ENCODE measurements around the gene RINL.
A peak's percentile ranks its signal among the peaks of the same experiment; 100 is the strongest.

RINL gene

GRCh38 chr19:38848299-38849146 is 29.6 kb downstream of the RINL start:
- DNase-seq: no peak

DNA sequence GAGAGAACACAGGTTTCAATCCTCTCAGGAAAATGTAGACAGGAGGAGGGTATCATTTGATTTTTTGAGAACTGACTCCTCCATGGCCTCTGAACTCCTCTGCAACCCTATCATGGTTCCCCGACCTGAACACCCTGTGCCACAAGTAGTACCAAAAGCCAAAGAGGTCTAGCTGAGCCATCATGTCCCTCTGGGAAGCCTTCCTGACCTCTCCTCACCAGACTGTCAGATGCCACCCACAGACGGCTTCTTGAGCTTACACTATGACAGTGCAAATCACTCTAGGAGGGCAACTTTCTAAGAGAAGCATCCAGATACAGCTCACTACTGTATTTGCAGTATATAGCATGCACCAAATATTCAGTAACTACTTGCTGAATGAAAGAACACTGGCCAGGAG is 32.0 kb downstream of the RINL start:
- DNase-seq: no peak

GRCh38 chr19:38845374-38846024 is 32.6 kb downstream of the RINL start:
- DNase-seq: no peak

- no peak for DNase-seq
Measured at GRCh38 chr19:38844093-38844686, 33.9 kb downstream of the RINL start.

DNA sequence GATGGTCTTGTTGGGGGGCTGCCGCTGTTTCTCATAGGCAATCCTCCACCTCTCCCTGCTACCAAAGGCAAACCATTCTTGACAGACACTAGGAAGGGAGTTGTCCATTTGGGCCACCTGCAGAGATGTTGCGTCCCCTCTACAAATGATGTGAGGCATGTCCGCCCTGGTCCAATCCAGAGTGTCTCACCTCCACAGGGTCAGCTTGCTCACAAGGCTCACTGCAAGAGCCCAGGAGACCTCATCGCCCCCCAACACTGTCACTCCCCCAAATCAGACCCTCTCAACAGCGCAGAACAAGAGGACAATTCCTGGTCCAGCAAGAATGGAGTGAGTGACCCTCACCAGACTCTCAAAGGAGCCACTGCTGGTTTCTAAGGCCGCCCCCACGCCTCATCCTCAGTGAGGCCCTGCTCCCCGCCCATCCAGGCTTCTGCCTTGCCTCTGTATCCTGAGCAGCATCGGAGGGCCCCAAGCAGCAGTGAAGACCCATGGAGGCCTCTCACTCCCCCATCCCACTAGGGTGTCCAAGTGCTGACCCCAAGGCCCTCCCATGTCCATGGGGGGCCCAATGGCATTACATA is 34.8 kb downstream of the RINL start:
- no peak for DNase-seq

DNA sequence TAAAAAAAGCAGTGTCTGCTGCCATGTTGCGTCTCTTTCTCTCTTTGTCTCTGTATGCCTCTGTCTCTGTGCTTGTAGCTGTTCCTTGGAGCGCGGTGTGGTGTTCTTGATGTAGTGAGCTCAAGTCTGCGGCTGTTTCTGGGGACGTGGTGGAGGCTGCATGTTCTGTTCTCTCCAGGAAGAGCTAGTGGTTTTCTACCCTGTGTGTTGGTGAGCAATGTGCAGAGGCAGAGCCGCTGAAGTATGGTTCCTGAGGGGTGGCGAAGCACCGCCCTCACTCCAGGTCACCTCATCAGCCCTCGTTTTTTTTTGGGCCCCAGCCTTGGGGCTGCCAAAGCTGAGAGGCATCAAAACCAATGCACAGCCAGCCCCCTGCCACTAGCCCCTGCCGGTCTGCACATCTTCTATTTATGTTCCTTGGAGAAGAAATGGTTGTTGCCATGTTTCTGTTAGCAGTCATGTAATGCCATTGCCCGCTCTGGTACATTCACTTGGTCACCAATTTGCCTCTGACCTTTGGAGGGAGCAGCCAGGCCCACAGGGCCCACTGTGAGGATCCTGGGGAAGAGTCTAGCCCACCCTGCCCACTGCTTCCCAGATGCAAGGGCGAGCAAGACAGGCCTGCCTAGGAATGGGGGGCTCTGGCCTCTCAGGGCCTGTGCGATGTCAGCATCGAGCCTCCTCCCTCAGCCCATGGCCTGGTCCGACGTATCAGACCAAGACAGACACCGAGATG is 35.5 kb downstream of the RINL start:
- peak; percentile 54 for DNase-seq

GRCh38 chr19:38841787-38842438 is 36.2 kb downstream of the RINL start:
- peak; percentile 42 for DNase-seq

- DNase-seq: no peak
Measured at GRCh38 chr19:38841180-38841766, 36.8 kb downstream of the RINL start.

GRCh38 chr19:38840583-38840968 is 37.5 kb downstream of the RINL start:
- no peak for DNase-seq

DNA sequence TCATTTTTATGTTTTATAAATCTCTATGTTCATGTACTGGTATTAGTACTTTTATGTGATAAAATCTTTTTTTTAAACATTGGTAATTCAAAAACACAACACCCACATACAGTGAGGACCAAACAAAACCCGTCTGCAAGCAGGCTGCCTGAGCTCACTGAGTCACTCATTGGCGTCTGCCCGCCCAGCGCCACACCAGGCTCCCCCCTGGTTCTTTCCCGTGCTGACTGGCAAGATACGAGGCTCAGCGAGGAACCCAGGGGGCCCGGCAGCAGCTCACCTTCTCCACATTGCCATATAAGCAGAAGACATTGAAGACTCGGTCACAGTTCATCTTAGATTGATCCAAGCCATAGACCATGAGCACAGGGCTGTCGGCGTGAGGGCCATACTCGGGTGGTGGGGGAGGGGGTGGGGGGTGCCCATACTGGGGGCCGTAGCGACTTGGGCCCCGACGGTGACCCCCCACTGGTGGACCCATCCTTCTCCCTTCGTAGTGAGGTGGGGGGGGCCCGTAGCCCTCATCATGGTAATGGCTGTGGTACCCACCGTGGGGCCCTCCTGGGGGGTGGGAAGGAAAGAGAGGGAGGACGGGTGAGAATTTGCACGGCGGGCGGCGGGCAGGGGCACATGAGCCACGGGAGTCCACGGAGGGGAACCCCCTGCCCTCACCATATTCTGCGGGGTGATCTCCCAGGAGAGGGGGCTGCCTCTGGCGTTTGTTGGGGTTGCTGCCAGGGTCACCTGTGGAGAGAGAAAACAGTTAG is 38.1 kb downstream of the RINL start:
- DNase-seq: no peak

- no peak for DNase-seq
Measured at GRCh38 chr19:38838986-38839761, 38.9 kb downstream of the RINL start.

GRCh38 chr19:38838208-38838985 is 39.7 kb downstream of the RINL start:
- peak; percentile 55 for DNase-seq

GRCh38 chr19:38837656-38838121 is 40.4 kb downstream of the RINL start:
- no peak for DNase-seq

- no peak for DNase-seq
Measured at GRCh38 chr19:38836983-38837626, 41.0 kb downstream of the RINL start.

DNA sequence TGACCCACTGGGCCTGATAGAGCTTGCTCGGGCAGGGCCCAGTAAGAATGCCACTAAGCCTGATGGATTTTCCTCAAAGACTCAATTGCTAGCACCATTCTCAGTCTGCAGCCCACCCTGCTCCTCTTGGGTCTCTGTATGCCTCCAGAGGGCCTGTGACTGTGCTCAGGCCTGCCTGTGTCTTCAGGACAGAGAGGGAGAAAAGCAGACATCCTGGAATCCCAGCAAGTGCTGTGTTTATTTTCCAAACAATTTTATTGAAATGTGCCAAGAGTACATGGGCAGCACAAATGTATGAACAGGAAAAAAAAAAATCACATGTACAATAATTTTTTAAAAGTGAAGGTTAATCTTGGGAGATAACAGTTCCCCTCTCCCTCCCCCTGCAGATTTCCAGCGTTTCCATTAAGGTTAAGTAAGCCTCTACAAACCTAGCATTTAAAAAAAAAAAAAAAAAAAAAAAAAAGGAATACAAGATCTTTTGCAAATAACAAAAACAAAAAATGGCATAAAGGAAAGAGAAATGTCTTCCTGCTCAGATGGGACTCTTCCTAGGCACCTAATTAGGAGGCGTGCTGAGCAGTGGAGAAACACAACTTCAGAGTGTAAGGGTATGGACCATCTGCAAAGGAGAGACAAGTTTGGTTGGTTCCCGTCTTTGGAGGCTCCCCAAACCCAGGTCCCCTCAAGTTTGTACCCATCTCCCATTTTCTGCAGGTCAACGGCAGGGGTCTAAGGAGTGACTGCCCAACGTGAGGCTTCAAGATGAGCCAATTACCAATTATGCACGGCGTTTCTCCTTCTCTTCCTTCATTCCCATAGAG is 41.7 kb downstream of the RINL start:
- no peak for DNase-seq

GRCh38 chr19:38834590-38834989 is 43.5 kb downstream of the RINL start:
- DNase-seq: no peak

- no peak for DNase-seq
Measured at GRCh38 chr19:38834104-38834490, 44.0 kb downstream of the RINL start.

DNA sequence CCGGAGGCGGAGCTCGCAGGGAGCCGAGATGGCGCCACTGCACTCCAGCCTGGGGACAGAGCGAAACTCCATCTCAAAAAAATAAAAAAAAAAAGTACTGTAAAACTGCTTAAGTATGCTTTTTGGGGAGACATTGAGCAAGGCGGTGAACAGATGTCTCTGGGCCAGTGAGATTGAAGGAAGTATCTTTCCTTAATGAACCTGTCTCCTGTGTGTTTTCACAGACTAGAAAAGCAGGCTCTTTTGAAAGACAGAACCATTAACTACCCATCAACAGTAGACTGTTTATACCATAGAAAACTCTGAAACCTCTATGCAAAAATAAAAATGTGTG is 45.0 kb downstream of the RINL start:
- no peak for DNase-seq

All from activated naive CD4-positive, alpha-beta T cell treated with Interleukin-2 at 50 U/mL for 16 hours (primary cell).